Activated CD4-positive, alpha-beta T cell treated with anti-CD3 and anti-CD28 coated beads, Interleukin-2, amount 50 U/mL, for 24 hours (primary cell): Measurements from ENCODE around the gene USP44.
"Not testable (repeated sequence)": the region's sequence is repeated elsewhere in the genome, so short reads cannot be mapped to it uniquely, and the experiment has no call there.

Experiments used
- DNase-seq, 2 donors: peaks; one replicate each; pipeline ENCODE4 v3.0.0-alpha.2; 2020; ENCODE audit warnings: low read depth in 1 of 2, low spot score in 1 of 2

USP44 gene

GRCh38 chr12:95551305-95551704 is at the start of gene USP44:
Gene USP44 (minus strand): TSS chr12:95551476. CDS start chr12:95534256, 17,220 bp downstream.
- DNase-seq = peak in 1 of 2 donors; percentile 8

GRCh38 chr12:95600567-95600966 is 49.3 kb upstream of the USP44 start:
- no peak for DNase-seq

GRCh38 chr12:95599880-95600279 is 48.6 kb upstream of the USP44 start:
- DNase-seq = no peak

GRCh38 chr12:95594136-95594535 is 42.9 kb upstream of the USP44 start:
- no peak for DNase-seq

GRCh38 chr12:95593266-95593871 is 42.1 kb upstream of the USP44 start:
- DNase-seq = no peak

- no peak for DNase-seq
Observed at GRCh38 chr12:95591731-95592130, 40.5 kb upstream of the USP44 start.

- DNase-seq = no peak
Observed at GRCh38 chr12:95590775-95591174, 39.5 kb upstream of the USP44 start.

GRCh38 chr12:95583933-95584332 is 32.7 kb upstream of the USP44 start:
- no peak for DNase-seq

- no peak for DNase-seq
Observed at GRCh38 chr12:95582230-95583058, 31.2 kb upstream of the USP44 start.

- no peak for DNase-seq
Observed at GRCh38 chr12:95577820-95578219, 26.5 kb upstream of the USP44 start.

GRCh38 chr12:95574799-95575452 is 23.6 kb upstream of the USP44 start:
- DNase-seq = no peak

- DNase-seq = no peak
Observed at GRCh38 chr12:95573951-95574576, 22.8 kb upstream of the USP44 start.

GRCh38 chr12:95571369-95571768 is 20.1 kb upstream of the USP44 start:
- no peak for DNase-seq

GRCh38 chr12:95568045-95568444 is 16.8 kb upstream of the USP44 start:
- DNase-seq = not testable (repeated sequence)

- no peak for DNase-seq
Observed at GRCh38 chr12:95557625-95558024, 6.3 kb upstream of the USP44 start.

- DNase-seq = no peak
Observed at GRCh38 chr12:95554532-95555071, 3.3 kb upstream of the USP44 start.

- no peak for DNase-seq
Observed at GRCh38 chr12:95553197-95553943, 2.1 kb upstream of the USP44 start.

GRCh38 chr12:95551913-95552516 is 739 bp upstream of the USP44 start:
- DNase-seq = no peak

- DNase-seq = no peak
Observed at GRCh38 chr12:95549392-95550084, 1.7 kb downstream of the USP44 start.
